CD14-positive monocyte (primary cell): ENCODE data around the gene RPL3. TPM values are rescaled to one million over a fixed set of nuclear protein-coding genes. Genes with fewer than 3 reads are reported as not detected.

ENCODE experiments used
- DNase-seq, 3 donors: peaks; one replicate each; pipeline ENCODE4 v3.0.0-alpha.2; 2011 to 2022
- H2AFZ ChIP-seq: 2 replicates; pipeline ENCODE4 v1.6.0; 2012; ENCODE audit warnings: mild to moderate bottlenecking, low read depth, low read length, inconsistent platforms; ENCODE audit not compliant: insufficient read depth, poor library complexity, severe bottlenecking
- H3K27ac ChIP-seq, 2 donors: 1 replicate in 1 of 2; 2 replicates in 1 of 2; pipeline ENCODE4 v1.5.1; 2012 to 2013; ENCODE audit warnings: low read length in 2 of 2, control low read depth in 1 of 2, inconsistent platforms in 1 of 2, low read depth in 1 of 2, mild to moderate bottlenecking in 1 of 2
- H3K27me3 ChIP-seq, 2 donors: one replicate each; pipeline versions ENCODE4 v1.6.0 to v1.6.1; 2011 to 2013; ENCODE audit warnings: low read length in 2 of 2; ENCODE audit not compliant: control insufficient read depth in 2 of 2, insufficient read depth in 2 of 2
- H3K36me3 ChIP-seq, 2 donors: replicated peaks in 1 of 2; 1 replicate in 1 of 2; 2 replicates in 1 of 2; pipeline versions ENCODE4 v1.5.1 to v1.6.1; 2012 to 2013; ENCODE audit warnings: low read length in 2 of 2, control low read depth in 1 of 2, inconsistent platforms in 1 of 2, mild to moderate bottlenecking in 1 of 2; ENCODE audit not compliant: insufficient read depth in 2 of 2, control insufficient read depth in 1 of 2
- H3K4me1 ChIP-seq, 2 donors: 1 replicate in 1 of 2; 2 replicates in 1 of 2; pipeline versions ENCODE4 v1.5.1 to v1.6.1; 2012 to 2013; ENCODE audit warnings: low read length in 2 of 2, control low read depth in 1 of 2, inconsistent platforms in 1 of 2, mild to moderate bottlenecking in 1 of 2, moderate library complexity in 1 of 2; ENCODE audit not compliant: insufficient read depth in 2 of 2, control insufficient read depth in 1 of 2
- H3K4me2 ChIP-seq: replicated peaks from 2 replicates; pipeline ENCODE3; 2012; ENCODE audit warnings: low read length, moderate library complexity, mild to moderate bottlenecking; ENCODE audit not compliant: poor library complexity, severe bottlenecking; ENCODE audit errors: extremely low read depth
- H3K4me3 ChIP-seq, 3 experiments: fragments of 200-600 bp in 1 of 3; sonication (generic) in 1 of 3; replicated peaks in 1 of 3; 1 replicate in 2 of 3; 2 replicates in 1 of 3; pipeline ENCODE4 v1.5.1; 2011 to 2013; ENCODE audit warnings: low read length in 3 of 3, mild to moderate bottlenecking in 3 of 3, control low read depth in 2 of 3, low read depth in 2 of 3, inconsistent platforms in 1 of 3, moderate library complexity in 1 of 3
- H3K79me2 ChIP-seq: 2 replicates; pipeline ENCODE4 v1.6.0; 2012; ENCODE audit warnings: mild to moderate bottlenecking, control low read depth, inconsistent platforms, low read length, moderate library complexity; ENCODE audit not compliant: insufficient read depth
- H3K9ac ChIP-seq: 2 replicates; pipeline ENCODE4 v1.6.0; 2017; ENCODE audit warnings: low read length, mild to moderate bottlenecking; ENCODE audit not compliant: insufficient read depth, poor library complexity, severe bottlenecking
- H3K9me3 ChIP-seq, 2 donors: replicated peaks in 1 of 2; 1 replicate in 1 of 2; 2 replicates in 1 of 2; pipeline versions ENCODE4 v1.5.1 to v1.6.1; 2012 to 2013; ENCODE audit warnings: low read length in 2 of 2, control low read depth in 1 of 2; ENCODE audit not compliant: control insufficient read depth in 1 of 2, insufficient read depth in 1 of 2
- H4K20me1 ChIP-seq: 2 replicates; pipeline ENCODE4 v1.6.0; 2012; ENCODE audit warnings: mild to moderate bottlenecking, low read length, control low read depth, moderate library complexity; ENCODE audit not compliant: insufficient read depth
- H3K27ac Mint-ChIP-seq, 7 donors: one replicate each; pipeline ENCODE4 v1.8.0; 2020; ENCODE audit warnings: mild to moderate bottlenecking in 7 of 7, mixed read lengths in 7 of 7, moderate library complexity in 6 of 7, inconsistent platforms in 2 of 7
- H3K27me3 Mint-ChIP-seq, 3 donors: one replicate each; pipeline ENCODE4 v1.8.0; 2021 to 2022; ENCODE audit warnings: low read depth in 3 of 3, mild to moderate bottlenecking in 3 of 3, mixed read lengths in 3 of 3, moderate library complexity in 3 of 3, inconsistent platforms in 1 of 3
- H3K36me3 Mint-ChIP-seq, 2 donors: one replicate each; pipeline ENCODE4 v1.8.0; 2020; ENCODE audit warnings: mixed read lengths in 2 of 2, inconsistent platforms in 1 of 2, mild to moderate bottlenecking in 1 of 2
- H3K4me1 Mint-ChIP-seq: one replicate; pipeline ENCODE4 v1.8.0; 2020; ENCODE audit warnings: mild to moderate bottlenecking, mixed read lengths
- H3K4me3 Mint-ChIP-seq, 2 donors: one replicate each; pipeline ENCODE4 v1.8.0; 2020; ENCODE audit warnings: mild to moderate bottlenecking in 2 of 2, mixed read lengths in 2 of 2, moderate library complexity in 1 of 2
- H3K9me3 Mint-ChIP-seq, 7 donors: one replicate each; pipeline ENCODE4 v1.8.0; 2020 to 2022; ENCODE audit warnings: mixed read lengths in 7 of 7, mild to moderate bottlenecking in 6 of 7, moderate library complexity in 6 of 7, inconsistent platforms in 2 of 7
- WGBS: methylation state at CpG from one replicate; pipeline ENCODE4 v1.1.5; 2013; ENCODE audit warnings: missing lambda C conversion rate; ENCODE audit not compliant: insufficient coverage; 5-methylcytosine and 5-hydroxymethylcytosine counted together
- intact Hi-C, 2 donors: fragments of 100-400 bp; cut with micrococcal nuclease; formaldehyde crosslinking; loops; one replicate each; pipeline versions ENCODE4 v1.15.0 to v1.15.1; 2023
- polyA plus RNA-seq, 3 donors: library from polyadenylated mRNA; depleted of rRNA in 1 of 3; unstranded in 2 of 3; stranded (reverse) in 1 of 3; fragments of 300-500 nt in 2 of 3; fragments of >200 nt in 1 of 3; fragmentation: Illumina TruSeq in 2 of 3; gene quantifications; 1 replicate in 2 of 3; 2 replicates in 1 of 3; pipeline ENCODE4 v1.2.3, GENCODE V29; 2012 to 2021
- small RNA-seq: library from RNA; depleted of rRNA; stranded (forward); fragments of <200 nt; gene quantifications from one replicate; pipeline ENCODE3, GENCODE V24; 2012; ENCODE audit warnings: low read depth; ENCODE audit not compliant: insufficient read length
- TF ChIP-seq, protein P1 (sequence below): fragments of 200-600 bp; IDR thresholded peaks from one replicate; pipeline ENCODE4 v1.8.0; 2022; ENCODE audit warnings: antibody characterized with exemption, mild to moderate bottlenecking

The RPL3 gene
- polyA plus RNA-seq, 3 donors = 604 to 2,104 (median 698) TPM

DNA sequence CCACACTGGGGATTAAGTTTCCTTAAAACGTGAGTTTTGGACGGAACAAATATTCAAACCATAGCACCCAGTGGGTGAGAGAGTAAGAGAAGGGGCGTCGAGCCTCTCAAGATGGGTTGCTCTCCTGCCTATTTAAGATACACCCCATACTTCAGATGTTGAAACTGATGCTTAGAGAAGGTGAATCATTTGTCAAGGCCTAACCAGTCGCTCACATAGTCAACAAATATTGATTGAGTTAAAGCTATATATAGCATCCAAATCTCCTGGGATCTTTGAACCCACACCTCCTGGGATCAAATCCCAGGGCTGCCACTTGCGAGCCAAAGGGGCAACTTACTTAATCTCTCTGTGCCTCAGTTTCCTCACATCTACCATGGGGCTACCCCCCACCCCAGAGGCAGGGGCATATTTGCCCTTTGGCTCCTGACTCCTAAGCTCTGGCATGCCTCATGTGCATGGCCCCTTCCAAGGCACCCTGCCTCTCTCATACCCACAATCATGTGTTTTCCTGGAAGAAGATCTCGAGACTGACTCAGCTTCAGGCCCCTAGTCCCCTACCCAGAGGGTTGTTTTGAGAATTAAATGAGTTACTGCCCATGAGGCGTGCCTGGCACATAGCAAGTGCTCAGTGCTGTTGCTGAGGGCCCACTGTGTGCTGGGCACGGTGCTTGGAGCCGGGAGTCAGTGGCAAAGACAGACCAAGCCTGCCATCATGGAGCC lies 55.6 kb downstream of the RPL3 start:
- Mint-ChIP-seq H3K27ac (peak overlapping the region in 4 of 7 donors; percentile 57 to 93 (median 78)), H3K9me3 (peaks cover 22 to 30% (median 25%) of the 10 kb centered on the region in 7 donors), H3K4me3 (no peak overlapping the region), H3K27me3 (peaks cover 16 to 28% (median 18%) of the 10 kb centered on the region in 3 donors), H3K36me3 (peaks cover 1 to 8% of the 10 kb centered on the region in 2 donors), H3K4me1 (peaks cover 30% of the 10 kb centered on the region)
- TF ChIP-seq, protein P1, sequence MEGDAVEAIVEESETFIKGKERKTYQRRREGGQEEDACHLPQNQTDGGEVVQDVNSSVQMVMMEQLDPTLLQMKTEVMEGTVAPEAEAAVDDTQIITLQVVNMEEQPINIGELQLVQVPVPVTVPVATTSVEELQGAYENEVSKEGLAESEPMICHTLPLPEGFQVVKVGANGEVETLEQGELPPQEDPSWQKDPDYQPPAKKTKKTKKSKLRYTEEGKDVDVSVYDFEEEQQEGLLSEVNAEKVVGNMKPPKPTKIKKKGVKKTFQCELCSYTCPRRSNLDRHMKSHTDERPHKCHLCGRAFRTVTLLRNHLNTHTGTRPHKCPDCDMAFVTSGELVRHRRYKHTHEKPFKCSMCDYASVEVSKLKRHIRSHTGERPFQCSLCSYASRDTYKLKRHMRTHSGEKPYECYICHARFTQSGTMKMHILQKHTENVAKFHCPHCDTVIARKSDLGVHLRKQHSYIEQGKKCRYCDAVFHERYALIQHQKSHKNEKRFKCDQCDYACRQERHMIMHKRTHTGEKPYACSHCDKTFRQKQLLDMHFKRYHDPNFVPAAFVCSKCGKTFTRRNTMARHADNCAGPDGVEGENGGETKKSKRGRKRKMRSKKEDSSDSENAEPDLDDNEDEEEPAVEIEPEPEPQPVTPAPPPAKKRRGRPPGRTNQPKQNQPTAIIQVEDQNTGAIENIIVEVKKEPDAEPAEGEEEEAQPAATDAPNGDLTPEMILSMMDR = no peak
- H3K27me3 ChIP-seq = peaks cover 0 to 3% of the 10 kb centered on the region in 2 donors
- intact Hi-C loops = no loop called here
- no peak overlapping the region for H2AFZ ChIP-seq
- H4K20me1 ChIP-seq = no peaks in the 10 kb centered on the region
- no peak overlapping the region for H3K9ac ChIP-seq
- no peak overlapping the region for H3K4me3 ChIP-seq
- H3K4me2 ChIP-seq = no peak overlapping the region
- no peaks in the 10 kb centered on the region for H3K36me3 ChIP-seq
- DNase-seq = peak in 1 of 3 donors; percentile 23
- no peaks in the 10 kb centered on the region for H3K79me2 ChIP-seq
- WGBS = 90% methylated on average over 4 of the region's 10 CpGs
- H3K9me3 ChIP-seq = peaks cover 16 to 19% of the 10 kb centered on the region in 2 donors
- H3K27ac ChIP-seq = peak overlapping the region in 1 of 2 donors; percentile 67
- peaks cover 19 to 26% of the 10 kb centered on the region in 2 donors for H3K4me1 ChIP-seq

Small RNAs within 50 kb of the gene (small RNA-seq; reads per million reads assigned to genes)
- gene SNORD43 (not detected), gene SNORD83A (3,422 reads per million, percentile 99 among the genes with 10 or more reads in this experiment), gene SNORD83B (not detected)

Other genes with a start within 250 kb of the RPL3 start
- 10 to 100 TPM; 33.3 to 73.6 (median 64.5) TPM for gene APOBEC3G, start 242.3 kb downstream of the RPL3 start, polyA plus RNA-seq
- under 1 TPM in 1 of 3 donors, not detected in 2; 0.28 TPM for gene APOBEC3H, start 222.4 kb downstream of the RPL3 start, polyA plus RNA-seq
- 10 to 100 TPM in 1 of 3 donors, 1 to 10 TPM in 2; 3.1 to 18.0 (median 4.0) TPM for gene CBX7, start 166.9 kb downstream of the RPL3 start, polyA plus RNA-seq
- under 1 TPM in 1 of 3 donors, not detected in 2; 0.15 TPM for gene PDGFB, start 74.6 kb downstream of the RPL3 start, polyA plus RNA-seq
- 10 to 100 TPM; 18.0 to 54.9 (median 39.6) TPM for gene SYNGR1, start 30.4 kb upstream of the RPL3 start, polyA plus RNA-seq
- 10 to 100 TPM in 1 of 3 donors, 1 to 10 TPM in 2; 3.2 to 26.9 (median 3.9) TPM for gene TAB1, start 80.2 kb upstream of the RPL3 start, polyA plus RNA-seq
- under 1 TPM in 1 of 3 donors, not detected in 2; 0.03 TPM for gene MGAT3, start 137.4 kb upstream of the RPL3 start, polyA plus RNA-seq
- 10 to 100 TPM in 2 of 3 donors, 1 to 10 TPM in 1; 9.4 to 14.0 (median 13.3) TPM for gene MIEF1, start 182.7 kb upstream of the RPL3 start, polyA plus RNA-seq
- 100 to 1,000 TPM in 1 of 3 donors, 10 to 100 TPM in 2; 55.1 to 606 (median 59.0) TPM for gene ATF4, start 200.9 kb upstream of the RPL3 start, polyA plus RNA-seq
- 100 to 1,000 TPM in 1 of 3 donors, 10 to 100 TPM in 2; 59.9 to 106 (median 73.5) TPM for gene RPS19BP1, start 213.1 kb upstream of the RPL3 start, polyA plus RNA-seq